SH-SY5Y (cell line): ENCODE results near the gene SURF4.

Experiments
- GATA2 ChIP-seq: IDR thresholded peaks from 2 replicates; pipeline ENCODE4 v1.6.1; 2011; ENCODE audit warnings: mild to moderate bottlenecking, low read depth, low read length
- GATA3 ChIP-seq: IDR thresholded peaks from 2 replicates; pipeline ENCODE4 v1.6.1; 2011; ENCODE audit warnings: low read depth, mild to moderate bottlenecking, low read length, moderate library complexity

DNA sequence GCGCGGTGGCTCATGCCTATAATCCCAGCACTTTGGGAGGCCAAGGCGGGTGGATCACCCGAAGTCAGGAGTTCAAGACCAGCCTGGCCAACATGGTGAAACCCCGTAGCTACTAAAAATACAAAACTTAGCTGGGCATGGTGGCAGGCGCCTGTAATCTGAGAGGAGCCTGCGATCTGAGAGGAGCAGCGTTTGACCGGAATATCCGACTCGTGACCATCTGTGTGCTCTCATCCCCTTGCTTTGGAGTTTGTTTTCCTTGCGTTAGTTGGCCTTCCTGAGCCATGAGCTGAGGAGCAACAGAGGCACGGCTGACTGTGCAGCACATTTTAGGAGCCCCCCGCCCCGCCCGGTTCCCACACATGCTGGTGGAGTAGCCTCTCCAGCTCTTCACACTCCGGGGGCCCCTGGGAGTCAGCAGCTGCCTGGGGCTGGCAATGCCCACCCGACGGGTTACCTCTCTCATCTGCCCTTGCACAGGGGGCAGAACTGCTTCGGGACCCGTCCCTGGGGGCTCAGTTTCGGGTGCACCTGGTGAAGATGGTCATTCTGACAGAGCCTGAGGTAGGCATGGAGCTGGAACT lies 49.3 kb upstream of the SURF4 start:
- TF ChIP-seq GATA2 = no peak
- no peak for TF ChIP-seq GATA3
